Measurements from ENCODE around the gene ADAM12. TPM values are rescaled to one million over a fixed set of nuclear protein-coding genes. Genes with fewer than 3 reads are reported as not detected.
A peak's percentile ranks its signal among the peaks of the same experiment; 100 is the strongest.

ADAM12 gene
- total RNA-seq, 1 experiment from 2014 or later = 0.24 TPM

DNA sequence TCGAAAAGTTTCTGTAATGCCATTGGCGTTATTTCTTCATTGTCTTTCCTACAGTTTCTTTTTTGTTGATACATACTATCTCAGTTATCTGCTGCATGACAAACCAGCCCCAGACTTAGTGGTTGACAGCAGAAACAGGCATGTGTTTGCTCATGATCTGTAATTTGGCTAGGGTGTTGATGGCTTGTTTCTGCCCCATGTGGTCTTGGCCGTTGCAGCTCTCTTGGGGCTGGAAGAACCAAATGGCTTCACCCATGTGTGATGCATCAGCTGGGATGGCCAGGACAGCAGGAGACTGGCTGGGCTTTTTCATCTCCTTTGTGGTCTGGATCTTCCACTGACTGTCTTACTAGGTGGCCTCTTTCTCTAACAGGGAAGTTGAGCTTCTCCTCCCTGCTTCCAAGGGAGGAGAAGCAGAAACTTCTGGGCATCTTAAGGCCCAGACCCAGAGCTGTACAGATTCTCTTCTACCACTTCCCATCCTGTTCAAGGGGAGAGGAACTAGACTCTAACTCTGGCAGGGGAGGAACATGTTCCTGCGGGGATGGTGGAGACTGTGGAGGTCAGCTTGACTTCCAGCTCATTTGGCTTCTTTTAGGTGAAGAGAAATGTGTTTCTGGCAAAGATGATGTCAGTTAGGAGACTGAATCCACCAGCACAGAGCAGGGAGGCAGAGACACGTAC, 402.6 kb downstream of the ADAM12 start:
- H3K27ac ChIP-seq (ENCODE audit: insufficient read length, low read depth, low read length) = no peak overlapping the region
- H3K4me3 Mint-ChIP-seq = no peak overlapping the region

More for the DNA sequence above, 402.6 kb downstream of the ADAM12 start:
- no peak overlapping the region for H2BK120ac ChIP-seq (ENCODE audit: low read depth, low read length, poor library complexity, severe bottlenecking)
- no peak overlapping the region for H4K5ac ChIP-seq (ENCODE audit: insufficient read length, low read depth, low read length)
- no peaks in the 10 kb centered on the region for H3K79me1 ChIP-seq (ENCODE audit: insufficient read depth, low read depth, low read length, poor library complexity, severe bottlenecking)
- no peak for TF ChIP-seq CTCF (conservative IDR thresholded peaks at IDR 0.05)
- no peaks in the 10 kb centered on the region for H3K9me3 ChIP-seq (ENCODE audit: control insufficient read depth, low read depth, low read length)
- H3T11ph ChIP-seq (ENCODE audit: low read length) = no peak overlapping the region
- no peak for DNase-seq
- Mint-ChIP-seq H3K9me3 (peaks cover 4 to 9% of the 10 kb centered on the region in 2 experiments; a peak in 4 of 5 replicates), H3K27me3 (ENCODE audit: low read depth) (peaks cover 4% of the 10 kb centered on the region; the same call in 1 of the 2 replicates), H3K4me1 (peaks cover 23 to 24% of the 10 kb centered on the region in 2 experiments), H3K27ac (no peak overlapping the region), H3K36me3 (ENCODE audit: insufficient read depth in 1 of 3, low read depth in 3 of 3) (peaks cover 0 to 7% (median 2%) of the 10 kb centered on the region in 3 experiments; a peak in 3 of 7 replicates)
- H2BK15ac ChIP-seq (ENCODE audit: low read depth, low read length) = no peak overlapping the region
- no peaks in the 10 kb centered on the region for H3K23me2 ChIP-seq (ENCODE audit: insufficient read length, low read depth, low read length, poor library complexity, severe bottlenecking)
- H3K14ac ChIP-seq (ENCODE audit: insufficient read depth, low read length) = no peak overlapping the region
- no CpG with 5 or more reads among the region's 5 CpGs for WGBS (ENCODE audit: extremely low coverage, insufficient read length, low lambda C conversion rate)
- no peak overlapping the region for H3K9ac ChIP-seq (ENCODE audit: extremely low read depth, insufficient read length, low read length)
- H3K4me2 ChIP-seq (ENCODE audit: insufficient read depth, insufficient read length, low read length) = no peak overlapping the region
- no peak overlapping the region for H2AK5ac ChIP-seq (ENCODE audit: insufficient read length, low read length)
- H3K4me1 ChIP-seq (ENCODE audit: insufficient read depth, low read length) = no peaks in the 10 kb centered on the region; the same call in 1 of the 2 replicates
- no peak overlapping the region for H3K56ac ChIP-seq (ENCODE audit: insufficient read length, low read depth, low read length)
- H4K20me1 ChIP-seq (ENCODE audit: control insufficient read depth, insufficient read depth, insufficient read length) = no peaks in the 10 kb centered on the region
- no peak overlapping the region for H4K8ac ChIP-seq (replicated peaks; ENCODE audit: insufficient read length, low read depth, low read length)
- H3K18ac ChIP-seq (ENCODE audit: insufficient read length, low read depth, low read length) = no peak overlapping the region
- no peak overlapping the region for H2BK5ac ChIP-seq (ENCODE audit: insufficient read length, low read length)
- no peak overlapping the region for H2AFZ ChIP-seq (ENCODE audit: low read length)
- H3K23ac ChIP-seq (ENCODE audit: insufficient read length, low read depth, low read length) = no peak overlapping the region
- peak overlapping the region; percentile 32 for H4K91ac ChIP-seq (ENCODE audit: insufficient read length, low read depth, low read length)
- no peak overlapping the region for H3K4ac ChIP-seq (ENCODE audit: low read depth, low read length)
- H2BK20ac ChIP-seq (ENCODE audit: low read depth, low read length, poor library complexity, severe bottlenecking) = no peak overlapping the region
- H3K79me2 ChIP-seq (ENCODE audit: insufficient read depth, low read length) = no peaks in the 10 kb centered on the region
- no peak overlapping the region for H2BK12ac ChIP-seq (ENCODE audit: insufficient read length, low read depth, low read length)
- no peaks in the 10 kb centered on the region for H3K27me3 ChIP-seq (ENCODE audit: insufficient read depth, low read length)

Data from H9 (cell line).